HFFc6 (cell line): ENCODE results near the gene LENG1. TPM values are rescaled to one million over a fixed set of nuclear protein-coding genes. Genes with fewer than 3 reads are reported as not detected.

Source experiments
- DNase-seq: peaks from one replicate; pipeline ENCODE4 v3.0.0-alpha.2; 2018
- H3K27ac Mint-ChIP-seq: 2 replicates; pipeline ENCODE4 v1.8.0; 2020; ENCODE audit warnings: mild to moderate bottlenecking, mixed read lengths
- H3K27me3 Mint-ChIP-seq: 2 replicates; pipeline ENCODE4 v1.8.0; 2021; ENCODE audit warnings: mild to moderate bottlenecking, moderate library complexity, mixed read lengths; ENCODE audit not compliant: insufficient read depth
- H3K36me3 Mint-ChIP-seq: 2 replicates; pipeline ENCODE4 v1.8.0; 2021; ENCODE audit warnings: low read depth, mixed read lengths
- H3K4me1 Mint-ChIP-seq: 2 replicates; pipeline ENCODE4 v1.8.0; 2020; ENCODE audit warnings: low read depth, mixed read lengths
- H3K4me3 Mint-ChIP-seq: 2 replicates; pipeline ENCODE4 v1.8.0; 2020; ENCODE audit warnings: mild to moderate bottlenecking, moderate library complexity, mixed read lengths
- H3K9me3 Mint-ChIP-seq: 2 replicates; pipeline ENCODE4 v1.8.0; 2020; ENCODE audit warnings: mild to moderate bottlenecking, mixed read lengths
- CTCF ChIP-seq: fragments of 200-600 bp; sonication (generic); IDR thresholded peaks from 2 replicates; pipeline ENCODE4 v1.5.0; 2021; ENCODE audit warnings: antibody characterized with exemption, mild to moderate bottlenecking
- total RNA-seq, 6 experiments: library from RNA; stranded (reverse); fragmentation: NEBNext Ultra II Directional; extraction: Animal tissue kit (Norgen Biotek cat#: 25700); gene quantifications; 2 replicates in 1 of 6; 3 replicates in 5 of 6; pipeline ENCODE4 v1.2.3, GENCODE V29; 2021

Gene LENG1
- total RNA-seq, 6 experiments from 2014 or later, result 3.7 to 7.6 (median 6.2) TPM

DNA sequence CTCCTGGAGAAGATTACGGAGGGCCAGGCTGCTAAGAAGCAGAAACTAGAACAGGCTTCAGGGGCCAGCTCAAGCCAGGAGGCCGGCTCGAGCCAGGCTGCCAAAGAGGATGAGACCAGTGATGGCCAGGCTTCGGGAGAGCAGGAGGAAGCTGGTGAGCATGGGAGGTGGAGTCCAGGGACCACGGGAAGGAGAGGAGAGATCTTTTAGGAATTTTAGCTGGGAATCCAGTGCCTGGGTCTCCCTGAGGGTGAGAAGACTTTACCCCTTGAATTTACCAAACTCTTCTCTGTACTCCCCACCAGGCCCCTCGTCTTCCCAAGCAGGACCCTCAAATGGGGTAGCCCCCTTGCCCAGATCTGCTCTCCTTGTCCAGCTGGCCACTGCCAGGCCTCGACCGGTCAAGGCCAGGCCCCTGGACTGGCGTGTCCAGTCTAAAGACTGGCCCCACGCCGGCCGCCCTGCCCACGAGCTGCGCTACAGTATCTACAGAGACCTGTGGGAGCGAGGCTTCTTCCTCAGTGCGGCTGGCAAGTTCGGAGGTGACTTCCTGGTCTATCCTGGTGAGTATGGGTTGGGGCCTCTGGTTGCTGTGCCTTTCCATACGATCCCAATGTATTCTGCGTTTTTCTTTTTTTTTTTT lies 32.4 kb upstream of the LENG1 start:
- H3K27ac Mint-ChIP-seq, result peak overlapping the region; percentile 99
- H3K27me3 Mint-ChIP-seq, result peaks cover 4% of the 10 kb centered on the region
- no peak for TF ChIP-seq CTCF
- H3K4me3 Mint-ChIP-seq, result peak overlapping the region; percentile 94
- no peaks in the 10 kb centered on the region for H3K9me3 Mint-ChIP-seq
- peaks cover 26% of the 10 kb centered on the region; the same call in 1 of the 2 replicates for H3K36me3 Mint-ChIP-seq
- no peak for DNase-seq
- H3K4me1 Mint-ChIP-seq, result peaks cover 32% of the 10 kb centered on the region

DNA sequence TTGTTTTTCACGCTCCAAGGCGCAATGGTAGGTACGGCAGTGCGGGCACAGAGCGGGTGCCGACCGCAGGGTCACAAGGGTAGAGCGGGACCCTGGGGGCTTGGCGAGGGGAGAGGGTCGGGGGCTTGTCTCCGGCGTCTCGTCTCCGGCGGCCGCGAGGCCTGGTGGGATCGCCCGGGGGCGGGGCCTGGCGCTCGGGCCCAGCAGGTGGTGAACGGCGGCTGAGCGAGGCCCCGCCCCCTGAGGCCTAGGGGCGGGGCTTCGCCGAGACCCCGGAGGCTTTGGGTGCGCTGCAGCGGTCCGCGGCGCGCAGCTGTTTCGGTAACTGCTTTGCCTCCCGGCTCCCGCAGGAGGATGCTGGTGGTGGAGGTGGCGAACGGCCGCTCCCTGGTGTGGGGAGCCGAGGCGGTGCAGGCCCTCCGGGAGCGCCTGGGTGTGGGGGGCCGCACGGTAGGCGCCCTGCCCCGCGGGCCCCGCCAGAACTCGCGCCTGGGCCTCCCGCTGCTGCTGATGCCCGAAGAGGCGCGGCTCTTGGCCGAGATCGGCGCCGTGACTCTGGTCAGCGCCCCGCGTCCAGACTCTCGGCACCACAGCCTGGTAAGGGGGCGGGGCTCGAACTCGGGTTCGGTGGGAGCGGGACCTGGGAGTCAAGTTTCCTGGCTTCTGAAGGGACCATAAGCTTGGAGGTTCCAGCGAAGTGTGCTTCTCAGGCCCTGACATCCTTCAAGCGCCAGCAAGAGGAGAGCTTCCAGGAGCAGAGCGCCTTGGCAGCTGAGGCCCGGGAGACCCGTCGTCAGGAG lies 31.7 kb upstream of the LENG1 start, which contains the start of gene TSEN34:
Gene TSEN34, plus strand, starts transcription at position 298 of the 800 bp plus-strand sequence. Its CDS starts 57 bp downstream, at position 355.
- peak; percentile 60 for DNase-seq
- Mint-ChIP-seq H3K27ac (peak within 1 kb of the TSS; percentile 99), H3K4me3 (peak within 1 kb of the TSS; percentile 94), H3K36me3 (peaks cover 30% of the 10 kb centered on the region; the same call in 1 of the 2 replicates), H3K27me3 (peaks cover 4% of the 10 kb centered on the region), H3K4me1 (peaks cover 37% of the 10 kb centered on the region), H3K9me3 (no peaks in the 10 kb centered on the region)
- TF ChIP-seq CTCF, result no peak

GRCh38 chr19:54190503-54191010 lies 31.0 kb upstream of the LENG1 start:
- Mint-ChIP-seq H3K4me1 (peaks cover 37% of the 10 kb centered on the region), H3K36me3 (peaks cover 29% of the 10 kb centered on the region)
- TF ChIP-seq CTCF, result 0 out of 2 replicates have a peak, but pooled peaks have one; percentile 12

DNA sequence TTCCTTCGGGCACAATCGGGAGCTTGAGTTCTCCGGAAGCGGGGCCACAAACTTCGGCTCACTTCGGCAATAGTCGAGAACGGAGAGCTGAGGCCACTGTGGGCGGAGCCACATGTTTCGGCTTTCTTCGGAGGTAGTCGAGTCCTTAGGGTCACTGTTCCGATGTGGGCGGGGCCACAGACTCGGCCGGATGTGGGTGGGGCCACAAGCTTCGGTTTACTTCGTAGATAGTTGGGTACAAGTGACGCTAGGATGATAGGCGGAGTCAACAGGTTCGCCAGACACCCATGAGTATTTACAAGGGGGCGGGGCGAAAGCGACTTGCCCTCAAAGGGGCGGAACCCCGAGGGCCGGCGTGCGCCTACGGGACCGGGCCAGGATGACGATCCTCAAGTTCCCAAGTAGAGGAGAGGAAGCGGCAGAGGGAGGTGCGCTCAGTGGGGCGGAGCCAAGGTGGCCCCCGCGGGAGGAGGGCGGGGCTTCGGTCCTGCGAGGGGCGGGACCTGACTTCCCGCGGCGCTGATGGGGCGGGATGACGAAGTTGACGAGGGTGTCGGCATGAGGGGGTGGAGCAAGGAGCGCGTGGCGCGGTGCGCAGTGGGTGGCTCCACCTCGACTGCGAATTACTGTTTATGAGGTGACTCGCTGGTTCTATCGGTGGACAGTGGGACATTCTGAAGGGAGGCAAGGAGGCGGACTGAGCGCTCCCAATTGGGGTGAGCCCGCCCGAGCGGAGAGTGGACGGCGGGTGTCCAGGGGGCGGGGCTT lies 30.4 kb upstream of the LENG1 start:
- Mint-ChIP-seq H3K4me1 (peaks cover 37% of the 10 kb centered on the region), H3K36me3 (peaks cover 29% of the 10 kb centered on the region), H3K4me3 (peak overlapping the region; percentile 94), H3K9me3 (no peaks in the 10 kb centered on the region), H3K27ac (peak overlapping the region; percentile 99), H3K27me3 (peaks cover 4% of the 10 kb centered on the region)
- peak; percentile 100 for DNase-seq
- no peak for TF ChIP-seq CTCF

More at GRCh38 chr19:54190503-54191010, 31.0 kb upstream of the LENG1 start:
- H3K4me3 Mint-ChIP-seq, result peak overlapping the region; percentile 94
- peaks cover 4% of the 10 kb centered on the region for H3K27me3 Mint-ChIP-seq
- DNase-seq, result peak; percentile 99
- no peaks in the 10 kb centered on the region for H3K9me3 Mint-ChIP-seq
- H3K27ac Mint-ChIP-seq, result peak overlapping the region; percentile 99

DNA sequence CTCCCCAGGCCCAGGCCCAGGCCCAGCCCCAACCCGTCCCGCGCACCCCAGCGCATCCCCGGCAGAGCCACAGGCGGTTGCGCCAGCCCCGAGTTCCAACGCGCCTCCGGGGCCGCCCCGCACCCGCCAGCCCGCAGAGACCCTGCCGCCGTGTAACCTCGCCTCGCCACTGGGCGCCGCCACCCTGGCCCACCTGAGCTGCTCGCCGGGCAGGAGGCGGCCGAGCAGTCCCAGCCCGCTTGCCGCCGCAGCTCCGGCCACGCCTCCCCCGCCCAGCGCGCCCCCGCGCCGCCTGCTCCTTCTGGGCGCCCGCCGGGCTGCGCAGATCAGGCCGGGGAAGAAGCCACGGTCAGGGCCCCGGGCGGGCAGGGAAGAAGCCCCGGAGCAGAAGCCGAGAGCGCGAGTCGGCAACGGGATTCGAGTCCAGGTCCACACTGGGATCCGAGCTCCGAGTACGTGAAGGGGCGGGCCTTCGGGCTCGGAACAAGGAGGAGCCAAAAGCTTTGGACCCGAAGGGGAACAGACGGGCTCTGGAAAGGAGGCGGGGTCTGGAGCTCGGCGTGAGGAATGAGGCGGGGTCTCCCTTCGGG lies 29.7 kb upstream of the LENG1 start, which contains the start of gene MBOAT7:
Gene MBOAT7, minus strand, starts transcription at position 436 of the 590 bp plus-strand sequence. CDS start 1,072 bp downstream, outside the sequence.
- Mint-ChIP-seq H3K36me3 (peaks cover 30% of the 10 kb centered on the region), H3K27me3 (peaks cover 4% of the 10 kb centered on the region), H3K27ac (peak within 1 kb of the TSS; percentile 99), H3K4me3 (peak within 1 kb of the TSS; percentile 94), H3K9me3 (no peaks in the 10 kb centered on the region), H3K4me1 (peaks cover 37% of the 10 kb centered on the region)
- DNase-seq, result no peak
- TF ChIP-seq CTCF, result peak; percentile 59
